ENCODE data around the gene SZT2. TPM values are rescaled to one million over a fixed set of nuclear protein-coding genes. Genes with fewer than 3 reads are reported as not detected.

The SZT2 gene
- total and polyA plus RNA-seq, 2 of the 13 experiments (the other 11 are each of a cell fraction or from before 2014, with no cell fraction given) = 8.0 to 8.8 TPM

GRCh38 chr1:43430831-43431230 is 41.1 kb downstream of the SZT2 start:
- no peak for DNase-seq (ENCODE audit: low spot score)
- POLR2A ChIA-PET = no interaction called here
- intact Hi-C loops (cut with micrococcal nuclease; ENCODE audit: unreplicated experiment) (no loop called here), in situ Hi-C loops (cut with HindIII; ENCODE audit: extremely low pct_ligation_motif_present, low pct_unique_long_range_greater_than_20kb) (no loop called here)
- BruUV-seq (replicated peaks) = no TSS peak
- CTCF ChIA-PET (ENCODE audit: low intra/inter-chr PET ratio, low total read pairs) = no interaction called here
- Histone ChIP-seq H4K20me1 (ENCODE audit: insufficient read depth, low read length) (no peaks in the 10 kb centered on the region), H3K9me3 (ENCODE audit: low read length) (no peaks in the 10 kb centered on the region), H3K9ac (ENCODE audit: insufficient read depth, low read depth, low read length) (no peak overlapping the region), H3K79me2 (ENCODE audit: insufficient read depth, low read length) (no peaks in the 10 kb centered on the region), H3K4me2 (ENCODE audit: low read depth, low read length) (no peak overlapping the region), H3K27ac (ENCODE audit: extremely low read length, insufficient read depth, low read length) (no peak overlapping the region), H3K4me3 (replicated peaks in 1 of 3; ENCODE audit: insufficient read depth in 1 of 3, low read depth in 2 of 3, low read length in 3 of 3) (no peak overlapping the region), H3K27me3 (ENCODE audit: control insufficient read depth in 1 of 2, insufficient read depth in 2 of 2, low read length in 2 of 2) (no peaks in the 10 kb centered on the region), H3K36me3 (replicated peaks in 1 of 2; ENCODE audit: control insufficient read depth in 1 of 2, insufficient read depth in 2 of 2, low read length in 2 of 2) (peaks cover 15 to 72% of the 10 kb centered on the region in 2 experiments), H2AFZ (ENCODE audit: low read length) (no peak overlapping the region), H3K4me1 (ENCODE audit: insufficient read depth, low read length) (no peaks in the 10 kb centered on the region)
- ATAC-seq = no peak
- WGBS (ENCODE audit: low lambda C conversion rate) = 96% methylated on average over 5 of the region's 5 CpGs
- no peak for FAIRE-seq
- TF ChIP-seq ZBTB40 (IDR thresholded peaks at IDR 0.05) = no peak
- no peak for TF ChIP-seq ZBTB40 (CRISPR knock-in tag; IDR thresholded peaks at IDR 0.05)
- TF ChIP-seq ARID4A (CRISPR knock-in tag; IDR thresholded peaks at IDR 0.05; ENCODE audit: borderline replicate concordance) = no peak
- TF ChIP-seq NR2C2 (CRISPR knock-in tag; IDR thresholded peaks at IDR 0.05; ENCODE audit: borderline replicate concordance) = no peak
- TF ChIP-seq TAF1 (CRISPR knock-in tag; IDR thresholded peaks at IDR 0.05) = no peak
- TF ChIP-seq, protein P1, sequence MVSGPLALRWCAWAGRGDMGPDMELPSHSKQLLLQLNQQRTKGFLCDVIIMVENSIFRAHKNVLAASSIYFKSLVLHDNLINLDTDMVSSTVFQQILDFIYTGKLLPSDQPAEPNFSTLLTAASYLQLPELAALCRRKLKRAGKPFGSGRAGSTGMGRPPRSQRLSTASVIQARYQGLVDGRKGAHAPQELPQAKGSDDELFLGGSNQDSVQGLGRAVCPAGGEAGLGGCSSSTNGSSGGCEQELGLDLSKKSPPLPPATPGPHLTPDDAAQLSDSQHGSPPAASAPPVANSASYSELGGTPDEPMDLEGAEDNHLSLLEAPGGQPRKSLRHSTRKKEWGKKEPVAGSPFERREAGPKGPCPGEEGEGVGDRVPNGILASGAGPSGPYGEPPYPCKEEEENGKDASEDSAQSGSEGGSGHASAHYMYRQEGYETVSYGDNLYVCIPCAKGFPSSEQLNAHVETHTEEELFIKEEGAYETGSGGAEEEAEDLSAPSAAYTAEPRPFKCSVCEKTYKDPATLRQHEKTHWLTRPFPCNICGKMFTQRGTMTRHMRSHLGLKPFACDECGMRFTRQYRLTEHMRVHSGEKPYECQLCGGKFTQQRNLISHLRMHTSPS (CRISPR knock-in tag; IDR thresholded peaks at IDR 0.05; ENCODE audit: low read depth) = no peak
- TF ChIP-seq MIER3 (CRISPR knock-in tag; IDR thresholded peaks at IDR 0.05; ENCODE audit: borderline replicate concordance) = no peak
- no peak for TF ChIP-seq RFX1 (IDR thresholded peaks at IDR 0.05)
- TF ChIP-seq ZIK1 (CRISPR knock-in tag; IDR thresholded peaks at IDR 0.05; ENCODE audit: borderline replicate concordance, low read depth) = no peak
- TF ChIP-seq PRPF4 (IDR thresholded peaks at IDR 0.05; ENCODE audit: low read depth, low read length, poor library complexity, severe bottlenecking) = no peak
